ENCODE data around the gene TM2D3.

TM2D3 gene

GRCh38 chr15:101604124-101604874 lies 47.9 kb downstream of the TM2D3 start:
- DNase-seq (ENCODE audit: low read depth, low spot score) = no peak

GRCh38 chr15:101602801-101603200 lies 49.4 kb downstream of the TM2D3 start:
- no peak for DNase-seq (ENCODE audit: low read depth, low spot score)

GRCh38 chr15:101600035-101600434 lies 52.1 kb downstream of the TM2D3 start:
- no peak for DNase-seq (ENCODE audit: low read depth, low spot score)

GRCh38 chr15:101599091-101599490 lies 53.1 kb downstream of the TM2D3 start:
- no peak for DNase-seq (ENCODE audit: low read depth, low spot score)

GRCh38 chr15:101597360-101597928 lies 54.7 kb downstream of the TM2D3 start:
- no peak for DNase-seq (ENCODE audit: low read depth, low spot score)

- DNase-seq (ENCODE audit: low read depth, low spot score) = no peak
These were observed 55.5 kb downstream of the TM2D3 start for GRCh38 chr15:101596633-101597032.
